Endodermal cell (in vitro differentiated cells): ENCODE results near the gene ZNF525. TPM values are rescaled to one million over a fixed set of nuclear protein-coding genes. Genes with fewer than 3 reads are reported as not detected.

Source experiments
- DNase-seq: peaks from one replicate; pipeline ENCODE4 v3.0.0-alpha.2; 2017
- H3K27ac ChIP-seq: 2 replicates; pipeline ENCODE4 v1.5.1; 2013; ENCODE audit warnings: mild to moderate bottlenecking, low read depth, low read length, moderate library complexity
- H3K27me3 ChIP-seq: 2 replicates; pipeline ENCODE4 v1.6.1; 2013; ENCODE audit warnings: mild to moderate bottlenecking, low read length, moderate library complexity; ENCODE audit not compliant: insufficient read depth, control insufficient read depth, poor library complexity, severe bottlenecking
- H3K36me3 ChIP-seq: 2 replicates; pipeline ENCODE4 v1.7.0; 2013; ENCODE audit warnings: mild to moderate bottlenecking, low read length, moderate library complexity; ENCODE audit not compliant: control insufficient read depth, insufficient read depth
- H3K4me1 ChIP-seq: one replicate; pipeline ENCODE4 v1.7.0; 2013; ENCODE audit warnings: low read length; ENCODE audit not compliant: control insufficient read depth, insufficient read depth
- H3K4me3 ChIP-seq: 2 replicates; pipeline ENCODE4 v1.5.1; 2013; ENCODE audit warnings: mild to moderate bottlenecking, low read length, moderate library complexity
- H3K9ac ChIP-seq: 2 replicates; pipeline ENCODE4 v1.6.1; 2013; ENCODE audit warnings: mild to moderate bottlenecking, low read length, moderate library complexity; ENCODE audit not compliant: poor library complexity, severe bottlenecking; ENCODE audit errors: extremely low read depth
- H3K9me3 ChIP-seq: 2 replicates; pipeline ENCODE4 v1.6.1; 2013; ENCODE audit warnings: mild to moderate bottlenecking, low read length, moderate library complexity; ENCODE audit not compliant: control insufficient read depth
- H3K27ac Mint-ChIP-seq: 2 replicates; pipeline ENCODE4 v1.8.0; 2020; ENCODE audit warnings: mixed read lengths
- H3K27me3 Mint-ChIP-seq: 2 replicates; pipeline ENCODE4 v1.8.0; 2021; ENCODE audit warnings: mild to moderate bottlenecking, mixed read lengths; ENCODE audit not compliant: insufficient read depth
- H3K36me3 Mint-ChIP-seq: 2 replicates; pipeline ENCODE4 v1.8.0; 2020; ENCODE audit warnings: low read depth, mixed read lengths
- H3K4me1 Mint-ChIP-seq: 2 replicates; pipeline ENCODE4 v1.8.0; 2020; ENCODE audit warnings: mixed read lengths
- H3K4me3 Mint-ChIP-seq: 2 replicates; pipeline ENCODE4 v1.8.0; 2020; ENCODE audit warnings: mild to moderate bottlenecking, moderate library complexity, mixed read lengths
- H3K9me3 Mint-ChIP-seq: 2 replicates; pipeline ENCODE4 v1.8.0; 2020; ENCODE audit warnings: mild to moderate bottlenecking, mixed read lengths
- CTCF ChIP-seq: fragments of 200-600 bp; sonication (generic); conservative IDR thresholded peaks from 2 replicates; pipeline ENCODE4 v1.5.0; 2021; ENCODE audit warnings: antibody characterized with exemption, mild to moderate bottlenecking
- WGBS, 2 experiments: methylation state at CpG; one replicate each; pipeline versions ENCODE4 v1.1.5 to v1.1.7; 2013; ENCODE audit warnings: missing lambda C conversion rate in 2 of 2, mixed read lengths in 1 of 2; ENCODE audit not compliant: insufficient coverage in 1 of 2, insufficient read length in 1 of 2; 5-methylcytosine and 5-hydroxymethylcytosine counted together
- total RNA-seq, 2 donors: library from RNA; stranded (reverse); fragmentation: NEBNext Ultra II Directional in 1 of 2; extraction: Animal tissue kit (Norgen Biotek cat#: 25700) in 1 of 2; gene quantifications; 2 replicates in 1 of 2; 3 replicates in 1 of 2; pipeline ENCODE4 v1.2.1, GENCODE V29; 2021

Gene ZNF525
- total RNA-seq, 2 donors from 2014 or later, result 42.2 to 48.8 TPM

- no peak overlapping the region for H3K27ac Mint-ChIP-seq
- H3K4me3 ChIP-seq, result no peak overlapping the region
- no peak overlapping the region for H3K9ac ChIP-seq
- peaks cover 55% of the 10 kb centered on the region for H3K36me3 ChIP-seq
- DNase-seq, result no peak
- H3K4me1 ChIP-seq, result no peaks in the 10 kb centered on the region
- no peak overlapping the region for H3K4me3 Mint-ChIP-seq
- WGBS, 2 experiments, result 95 to 100% methylated on average over 1 of the region's 1 CpG
- no peaks in the 10 kb centered on the region for H3K27me3 Mint-ChIP-seq
- no peaks in the 10 kb centered on the region for H3K27me3 ChIP-seq
- peaks cover 87% of the 10 kb centered on the region for H3K36me3 Mint-ChIP-seq
- peaks cover 5% of the 10 kb centered on the region for H3K4me1 Mint-ChIP-seq
- H3K27ac ChIP-seq, result no peak overlapping the region
- H3K9me3 ChIP-seq, result peaks cover 26% of the 10 kb centered on the region
- peaks cover 19% of the 10 kb centered on the region for H3K9me3 Mint-ChIP-seq
- TF ChIP-seq CTCF, result no peak
Observed at GRCh38 chr19:53374743-53375142, 9.2 kb downstream of the ZNF525 start.

GRCh38 chr19:53381376-53381775 is 15.9 kb downstream of the ZNF525 start:
- H3K9me3 Mint-ChIP-seq, result peaks cover 83% of the 10 kb centered on the region
- WGBS, 2 experiments, result 96% methylated on average over 2 to 3 of the region's 3 CpGs

GRCh38 chr19:53388168-53388567 is 22.7 kb downstream of the ZNF525 start:
- H3K36me3 Mint-ChIP-seq, result peaks cover 42% of the 10 kb centered on the region

More at GRCh38 chr19:53381376-53381775, 15.9 kb downstream of the ZNF525 start:
- Histone ChIP-seq H3K4me3 (peak overlapping the region; percentile 39), H3K9me3 (peaks cover 92% of the 10 kb centered on the region), H3K9ac (no peak overlapping the region), H3K27ac (no peak overlapping the region), H3K4me1 (no peaks in the 10 kb centered on the region), H3K27me3 (no peaks in the 10 kb centered on the region), H3K36me3 (peaks cover 97% of the 10 kb centered on the region)
- no peak overlapping the region for H3K4me3 Mint-ChIP-seq
- no peak overlapping the region for H3K27ac Mint-ChIP-seq
- H3K27me3 Mint-ChIP-seq, result no peaks in the 10 kb centered on the region
- peaks cover 99% of the 10 kb centered on the region for H3K36me3 Mint-ChIP-seq
- no peak for DNase-seq
- H3K4me1 Mint-ChIP-seq, result no peaks in the 10 kb centered on the region
- TF ChIP-seq CTCF, result no peak

More at GRCh38 chr19:53388168-53388567, 22.7 kb downstream of the ZNF525 start:
- Histone ChIP-seq H3K36me3 (peaks cover 33% of the 10 kb centered on the region), H3K27ac (no peak overlapping the region), H3K4me1 (no peaks in the 10 kb centered on the region), H3K9me3 (peaks cover 44% of the 10 kb centered on the region), H3K27me3 (no peaks in the 10 kb centered on the region), H3K4me3 (no peak overlapping the region), H3K9ac (no peak overlapping the region)
- TF ChIP-seq CTCF, result no peak
- Mint-ChIP-seq H3K27ac (no peak overlapping the region), H3K9me3 (peaks cover 51% of the 10 kb centered on the region), H3K27me3 (no peaks in the 10 kb centered on the region), H3K4me3 (no peak overlapping the region), H3K4me1 (peaks cover under 1% of the 10 kb centered on the region)
- 94% methylated on average over 2 of the region's 3 CpGs; no CpG with 5 or more reads in 1 of the 2 experiments for WGBS, 2 experiments
- no peak for DNase-seq
